SIG-M5 treated with dmso at 0.1 percent for 504 hours (cell line): ENCODE data around the gene DGCR6L.
"Not testable (repeated sequence)": the region's sequence is repeated elsewhere in the genome, so short reads cannot be mapped to it uniquely, and the experiment has no call there.

ENCODE experiments used
- DNase-seq: peaks from one replicate; lab custom pipeline; 2025; ENCODE audit not compliant: unreplicated experiment; lab: John Stamatoyannopoulos, UW

Gene DGCR6L

GRCh38 chr22:20328569-20328930 is 8.7 kb upstream of the DGCR6L start:
- not testable (repeated sequence) for DNase-seq

- not testable (repeated sequence) for DNase-seq
Measured at GRCh38 chr22:20325996-20326395, 6.1 kb upstream of the DGCR6L start.

- no peak for DNase-seq
Measured at GRCh38 chr22:20324139-20324516, 4.3 kb upstream of the DGCR6L start.

GRCh38 chr22:20321552-20322211 is 1.8 kb upstream of the DGCR6L start:
- DNase-seq = not testable (repeated sequence)

GRCh38 chr22:20320659-20321551 is 1.0 kb upstream of the DGCR6L start:
- not testable (repeated sequence) for DNase-seq

GRCh38 chr22:20319041-20319744 is 667 bp downstream of the DGCR6L start:
- DNase-seq = peak; percentile 13

- not testable (repeated sequence) for DNase-seq
Measured at GRCh38 chr22:20318043-20318688, 1.7 kb downstream of the DGCR6L start.

- not testable (repeated sequence) for DNase-seq
Measured at GRCh38 chr22:20317402-20318042, 2.3 kb downstream of the DGCR6L start.

- no peak for DNase-seq
Measured at GRCh38 chr22:20316844-20317401, 2.9 kb downstream of the DGCR6L start.

- no peak for DNase-seq
Measured at GRCh38 chr22:20316217-20316843, 3.5 kb downstream of the DGCR6L start.

- DNase-seq = no peak
Measured at GRCh38 chr22:20315337-20316216, 4.3 kb downstream of the DGCR6L start.

- not testable (repeated sequence) for DNase-seq
Measured at GRCh38 chr22:20314741-20315336, 5.0 kb downstream of the DGCR6L start.

GRCh38 chr22:20314206-20314605 is 5.7 kb downstream of the DGCR6L start:
- not testable (repeated sequence) for DNase-seq

- not testable (repeated sequence) for DNase-seq
Measured at GRCh38 chr22:20313306-20314077, 6.4 kb downstream of the DGCR6L start.

- no peak for DNase-seq
Measured at GRCh38 chr22:20312396-20313191, 7.3 kb downstream of the DGCR6L start.

- not testable (repeated sequence) for DNase-seq
Measured at GRCh38 chr22:20311249-20312062, 8.4 kb downstream of the DGCR6L start.
